Motor neuron (in vitro differentiated cells): ENCODE measurements around the gene TLR9. TPM values are rescaled to one million over a fixed set of nuclear protein-coding genes. Genes with fewer than 3 reads are reported as not detected.
A peak's percentile ranks its signal among the peaks of the same experiment; 100 is the strongest.

Source experiments
- ATAC-seq, 8 experiments: fragments of 200-7000 bp; cut with Tn5 transposase; replicated peaks in 6 of 8; 2 replicates each; pipeline ENCODE4 v1.8.0; 2021; ENCODE audit warnings: mild to moderate bottlenecking in 8 of 8, moderate library complexity in 8 of 8
- H3K27ac ChIP-seq, 2 donors: fragments of 250-450 bp; sonication (Bioruptor Pico); 2 replicates each; pipeline ENCODE4 v1.9.0; 2021; ENCODE audit warnings: antibody characterized with exemption in 2 of 2, mild to moderate bottlenecking in 2 of 2, moderate library complexity in 1 of 2
- H3K4me1 ChIP-seq, 2 donors: fragments of 250-450 bp; sonication (Bioruptor Pico); replicated peaks in 1 of 2; 2 replicates each; pipeline ENCODE4 v1.6.1; 2021; ENCODE audit warnings: antibody characterized with exemption in 2 of 2, mild to moderate bottlenecking in 2 of 2, moderate library complexity in 1 of 2
- H3K4me3 ChIP-seq, 5 donors: fragments of 250-450 bp; sonication (Bioruptor Pico); 2 replicates each; pipeline ENCODE4 v1.9.0; 2021; ENCODE audit warnings: antibody characterized with exemption in 5 of 5, mild to moderate bottlenecking in 5 of 5, moderate library complexity in 4 of 5
- WGBS, 10 experiments: fragments of 450-650 bp; shearing (Covaris generic); methylation state at CpG; one replicate each; pipeline ENCODE4 v1.0.0; 2022; 5-methylcytosine and 5-hydroxymethylcytosine counted together
- in situ Hi-C, 9 experiments: fragments of 400-800 bp; cut with MboI; loops; one replicate each; pipeline ENCODE4 v1.15.0; 2021; ENCODE audit warnings: low sequenced_read_pairs in 9 of 9, low pct_unique_long_range_greater_than_20kb in 2 of 9; ENCODE audit not compliant: unreplicated experiment in 9 of 9
- total RNA-seq, 8 experiments: library from RNA; unstranded; fragments of 300-600 nt; gene quantifications; 2 replicates each; pipeline versions ENCODE4 v1.2.3 to v1.2.4, GENCODE V29; 2022

Gene TLR9
- total RNA-seq, 8 experiments from 2014 or later, result 0.08 to 0.29 (median 0.17) TPM; not detected in 2

- H3K4me1 ChIP-seq, result no peaks in the 10 kb centered on the region
- 67 to 100% (median 83%) methylated on average over 1 to 3 of the region's 5 CpGs; no CpG with 5 or more reads in 6 of the 10 experiments for WGBS, 10 experiments
- in situ Hi-C loops, result no loop called here
- H3K27ac ChIP-seq, result no peak overlapping the region
- H3K4me3 ChIP-seq, result no peak overlapping the region
- peak in 1 of 8 experiments; percentile 15 for ATAC-seq
These were observed 878 bp upstream of the TLR9 start for GRCh38 chr3:52226229-52226817.

DNA sequence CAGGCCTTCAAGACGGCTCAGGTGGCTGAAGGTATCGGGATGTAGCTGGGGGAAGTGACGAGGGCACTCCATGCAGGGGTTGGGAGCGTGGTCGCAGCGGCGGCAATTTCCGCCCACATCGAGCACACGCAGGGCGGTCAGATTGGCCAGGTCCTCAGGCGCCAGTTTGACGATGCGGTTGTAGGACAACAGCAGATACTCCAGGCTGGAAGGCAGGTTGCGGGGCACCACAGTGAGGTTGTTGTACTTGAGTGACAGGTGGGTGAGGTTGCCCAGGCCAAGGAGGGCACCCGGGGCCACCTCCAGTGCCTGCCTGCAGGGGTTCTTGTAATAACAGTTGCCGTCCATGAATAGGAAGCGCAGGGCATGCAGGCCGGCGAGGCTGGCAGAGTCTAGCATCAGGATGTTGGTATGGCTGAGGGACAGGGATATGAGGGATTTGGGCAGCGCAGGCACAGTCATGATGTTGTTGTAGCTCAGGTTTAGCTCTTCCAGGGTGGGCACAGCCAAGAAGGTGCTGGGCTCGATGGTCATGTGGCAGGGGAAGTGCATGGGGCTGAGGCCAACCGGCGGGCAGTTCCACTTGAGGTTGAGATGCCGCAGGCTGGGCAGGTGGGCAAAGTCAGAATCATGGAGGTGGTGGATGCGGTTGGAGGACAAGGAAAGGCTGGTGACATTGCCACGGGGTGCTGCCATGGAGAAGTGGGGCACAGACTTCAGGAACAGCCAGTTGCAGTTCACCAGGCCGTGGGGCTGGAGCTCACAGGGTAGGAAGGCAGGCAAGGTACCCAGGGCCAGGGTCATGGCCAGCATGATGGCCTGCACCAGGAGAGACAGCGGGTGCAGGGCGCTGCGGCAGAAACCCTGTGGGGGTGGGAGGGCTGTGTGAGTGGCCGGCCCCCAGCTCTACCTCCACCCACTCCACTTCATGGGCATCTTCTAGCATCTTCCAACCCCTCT is 1.7 kb downstream of the TLR9 start:
- no peak overlapping the region for H3K27ac ChIP-seq
- no peak for ATAC-seq
- no peak overlapping the region for H3K4me3 ChIP-seq
- in situ Hi-C loops, result loop anchor here in 2 of 9 experiments (25.0 kb wide), 1 partner anchor 114 kb away; no protein-coding TSS in a partner anchor
- 17 to 100% (median 80%) methylated on average over 1 to 14 of the region's 32 CpGs; no CpG with 5 or more reads in 3 of the 10 experiments for WGBS, 10 experiments
- H3K4me1 ChIP-seq, result peaks cover 11 to 12% of the 10 kb centered on the region in 2 donors

DNA sequence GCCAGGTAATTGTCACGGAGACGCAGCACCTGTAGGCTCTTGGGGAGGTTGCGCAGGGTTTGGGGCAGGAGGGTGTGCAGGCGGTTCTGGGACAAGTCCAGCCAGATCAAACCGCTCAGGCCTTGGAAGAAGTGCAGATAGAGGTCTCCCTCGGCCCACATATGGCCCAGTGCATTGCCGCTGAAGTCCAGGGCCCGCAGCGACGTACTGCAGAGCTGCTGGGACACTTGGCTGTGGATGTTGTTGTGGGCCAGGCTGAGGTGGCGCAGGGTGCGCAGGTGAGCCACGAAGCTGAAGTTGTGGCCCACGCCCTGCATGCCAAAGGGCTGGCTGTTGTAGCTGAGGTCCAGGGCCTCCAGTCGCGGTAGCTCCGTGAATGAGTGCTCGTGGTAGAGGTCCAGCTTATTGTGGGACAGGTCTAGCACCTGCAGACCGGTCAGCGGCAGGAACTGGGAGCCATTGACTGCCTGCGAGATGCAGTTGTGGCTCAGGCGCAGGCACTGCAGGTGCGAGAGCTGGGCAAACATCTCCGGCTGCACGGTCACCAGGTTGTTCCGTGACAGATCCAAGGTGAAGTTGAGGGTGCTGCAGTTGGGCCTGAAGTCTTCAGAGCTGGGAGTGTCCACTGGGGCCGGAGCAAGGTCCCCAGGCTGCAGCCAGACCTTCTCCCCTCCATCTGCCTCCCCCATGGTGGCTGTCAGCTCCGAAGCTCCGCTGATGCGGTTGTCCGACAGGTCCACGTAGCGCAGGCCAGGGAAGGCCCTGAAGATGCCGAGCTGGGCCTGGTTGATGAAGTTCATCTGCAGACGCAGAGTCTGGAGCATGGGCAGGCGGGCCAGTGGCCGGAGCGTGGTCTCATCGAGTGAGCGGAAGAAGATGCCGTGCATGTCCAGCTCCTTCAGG is 2.9 kb downstream of the TLR9 start:
- Histone ChIP-seq H3K4me1 (peaks cover 11 to 13% of the 10 kb centered on the region in 2 donors), H3K27ac (no peak overlapping the region), H3K4me3 (no peak overlapping the region)
- in situ Hi-C loops, result loop anchor here in 2 of 9 experiments (25.0 kb wide), 1 partner anchor 115 kb away; no protein-coding TSS in a partner anchor
- 82 to 100% (median 93%) methylated on average over 1 to 14 of the region's 41 CpGs; no CpG with 5 or more reads in 4 of the 10 experiments for WGBS, 10 experiments
- ATAC-seq, result no peak

DNA sequence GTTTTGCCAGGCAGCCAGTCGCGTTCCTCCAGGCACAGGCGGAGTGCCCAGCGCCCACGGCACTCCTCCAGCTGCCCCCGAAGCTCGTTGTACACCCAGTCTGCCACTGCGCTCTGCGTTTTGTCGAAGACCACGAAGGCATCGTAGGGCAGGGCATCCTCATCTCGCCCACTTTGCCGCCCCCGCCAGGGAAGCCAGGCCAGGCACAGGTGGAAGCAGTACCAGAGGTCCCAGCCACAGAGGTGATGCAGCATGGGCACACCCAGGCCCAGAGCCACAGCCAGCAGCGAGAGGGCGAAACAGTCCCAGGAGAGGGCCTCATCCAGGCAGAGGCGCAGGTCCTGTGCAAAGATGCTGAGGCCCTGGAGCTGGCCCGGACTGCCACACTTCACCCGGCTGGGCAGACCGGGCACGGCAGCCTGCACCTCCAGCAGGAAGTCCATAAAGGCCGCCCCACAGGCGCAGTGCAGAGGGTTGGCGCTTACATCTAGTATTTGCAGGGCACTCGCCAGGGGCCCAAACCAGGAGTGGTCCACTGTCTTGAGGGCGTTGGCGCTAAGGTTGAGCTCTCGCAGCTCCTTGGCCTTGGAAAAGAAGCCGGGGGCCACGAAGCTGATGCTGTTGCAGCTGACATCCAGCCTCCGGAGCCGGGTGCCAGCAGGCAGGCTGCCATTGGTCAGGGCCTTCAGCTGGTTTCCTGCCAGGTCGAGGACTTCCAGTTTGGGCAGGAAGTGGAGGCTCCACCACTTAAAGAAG is 3.7 kb downstream of the TLR9 start:
- peaks cover 11 to 13% of the 10 kb centered on the region in 2 donors for H3K4me1 ChIP-seq
- H3K4me3 ChIP-seq, result no peak overlapping the region
- WGBS, 10 experiments, result 60 to 100% (median 80%) methylated on average over 1 to 13 of the region's 34 CpGs; no CpG with 5 or more reads in 1 of the 10 experiments
- in situ Hi-C loops, result loop anchor here in 2 of 9 experiments (25.0 kb wide), 1 partner anchor 116 kb away; no protein-coding TSS in a partner anchor
- no peak for ATAC-seq
- H3K27ac ChIP-seq, result no peak overlapping the region

DNA sequence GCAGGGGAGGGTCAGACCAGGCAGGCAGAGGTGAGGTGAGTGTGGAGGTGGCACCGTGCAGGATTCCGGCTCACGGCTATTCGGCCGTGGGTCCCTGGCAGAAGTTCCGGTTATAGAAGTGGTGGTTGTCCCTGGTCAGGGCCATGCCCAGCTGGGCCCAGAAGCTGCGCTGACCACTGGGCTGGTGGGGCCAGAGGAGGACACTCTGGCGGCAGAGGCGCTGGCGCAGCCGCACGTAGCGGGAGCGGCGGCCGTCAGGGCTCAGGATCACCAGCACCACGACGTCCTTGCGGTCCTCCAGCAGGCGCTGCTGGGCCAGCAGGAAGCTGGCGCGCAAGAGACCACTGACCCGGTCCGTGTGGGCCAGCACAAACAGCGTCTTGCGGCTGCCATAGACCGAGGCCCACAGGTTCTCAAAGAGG is 4.3 kb downstream of the TLR9 start:
- ATAC-seq, result no peak
- 80 to 100% (median 96%) methylated on average over 3 to 13 of the region's 27 CpGs; no CpG with 5 or more reads in 4 of the 10 experiments for WGBS, 10 experiments
- in situ Hi-C loops, result loop anchor here in 2 of 9 experiments (25.0 kb wide), 1 partner anchor 116 kb away; no protein-coding TSS in a partner anchor
- Histone ChIP-seq H3K27ac (no peak overlapping the region), H3K4me1 (peaks cover 11 to 13% of the 10 kb centered on the region in 2 donors), H3K4me3 (no peak overlapping the region)

- no peak overlapping the region for H3K4me3 ChIP-seq
- peaks cover 11 to 13% of the 10 kb centered on the region in 2 donors for H3K4me1 ChIP-seq
- WGBS, 10 experiments, result 0 to 100% (median 48%) methylated on average over 1 to 4 of the region's 9 CpGs; no CpG with 5 or more reads in 5 of the 10 experiments
- peak; percentile 74 to 97 (median 82) for ATAC-seq
- no peak overlapping the region for H3K27ac ChIP-seq
- in situ Hi-C loops, result loop anchor here in 2 of 9 experiments (25.0 kb wide), 1 partner anchor 117 kb away; no protein-coding TSS in a partner anchor
These were observed 4.9 kb downstream of the TLR9 start for GRCh38 chr3:52220380-52221026.

DNA sequence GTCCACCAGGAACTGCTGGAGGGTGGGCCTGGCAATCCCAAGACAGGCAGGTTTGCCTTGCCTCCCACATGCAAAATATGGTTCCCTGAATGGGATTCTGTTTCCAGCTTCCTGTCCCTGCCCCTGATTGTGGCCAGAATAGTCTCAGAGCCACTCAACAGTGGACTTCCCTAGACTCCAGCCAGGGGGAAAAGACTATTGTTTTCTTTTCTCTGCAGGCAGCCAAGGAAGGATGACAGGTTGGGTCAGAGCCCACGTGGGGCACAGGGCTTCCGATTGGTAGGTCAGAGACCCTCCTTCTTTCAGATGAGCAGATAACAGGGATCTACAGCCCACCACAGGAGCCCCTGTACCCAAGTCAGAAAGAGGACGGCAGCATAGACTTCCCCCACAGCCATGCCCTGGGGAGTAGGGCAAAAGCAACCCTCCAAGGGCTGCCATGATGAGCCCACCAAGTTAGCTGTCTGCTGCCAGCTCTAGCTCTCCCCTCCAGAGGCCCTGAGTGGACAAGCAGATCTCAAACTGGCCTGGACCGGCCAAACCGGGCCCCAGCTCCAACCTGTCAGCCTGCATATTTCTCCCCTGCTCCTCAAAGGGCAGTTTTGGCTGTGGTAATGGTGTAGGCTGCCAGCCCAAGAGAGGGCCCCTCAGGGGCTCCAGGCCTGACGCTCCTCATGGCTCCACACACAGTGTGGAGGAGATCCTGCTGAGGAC is 6.4 kb downstream of the TLR9 start:
- peaks cover 11 to 13% of the 10 kb centered on the region in 2 donors for H3K4me1 ChIP-seq
- in situ Hi-C loops, result loop anchor here in 3 of 9 experiments (10.0 to 25.0 kb wide), 2 partner anchors 116 to 118 kb away; no protein-coding TSS in a partner anchor

DNA sequence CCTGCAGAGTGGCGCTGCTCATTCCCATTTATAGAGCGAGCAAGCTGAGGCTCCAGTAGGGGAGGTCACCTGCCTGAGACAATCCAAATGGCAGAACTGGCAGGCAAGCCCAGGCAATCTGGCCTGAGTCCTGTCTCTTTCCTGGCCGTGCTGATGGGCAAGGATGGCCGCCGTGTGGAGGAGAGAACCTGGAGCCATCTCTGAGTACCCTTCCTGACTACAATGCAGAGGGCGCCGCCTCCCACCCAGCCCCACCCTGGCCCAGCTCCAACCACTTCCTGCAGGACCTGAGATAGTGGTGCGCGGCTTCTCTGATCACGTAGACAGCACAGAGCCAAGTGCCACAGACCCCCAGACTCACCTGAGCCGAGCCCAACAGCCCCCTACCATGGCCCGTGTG is 7.0 kb downstream of the TLR9 start:
- peaks cover 11 to 13% of the 10 kb centered on the region in 2 donors for H3K4me1 ChIP-seq
- 90 to 100% (median 93%) methylated on average over 2 to 3 of the region's 12 CpGs; no CpG with 5 or more reads in 7 of the 10 experiments for WGBS, 10 experiments
- no peak for ATAC-seq
- no peak overlapping the region for H3K4me3 ChIP-seq
- no peak overlapping the region for H3K27ac ChIP-seq
- in situ Hi-C loops, result loop anchor here in 3 of 9 experiments (10.0 to 25.0 kb wide), 2 partner anchors 116 to 119 kb away; no protein-coding TSS in a partner anchor

More for the DNA sequence above, 6.4 kb downstream of the TLR9 start:
- peak in 5 of 8 experiments; percentile 20 to 39 (median 31) for ATAC-seq
- H3K4me3 ChIP-seq, result no peak overlapping the region
- 18 to 100% (median 80%) methylated on average over 1 to 5 of the region's 6 CpGs; no CpG with 5 or more reads in 3 of the 10 experiments for WGBS, 10 experiments
- no peak overlapping the region for H3K27ac ChIP-seq

- Histone ChIP-seq H3K4me3 (no peak overlapping the region), H3K4me1 (peaks cover 11 to 13% of the 10 kb centered on the region in 2 donors), H3K27ac (no peak overlapping the region)
- no peak for ATAC-seq
- in situ Hi-C loops, result loop anchor here in 3 of 9 experiments (10.0 to 25.0 kb wide), 2 partner anchors 117 to 119 kb away; no protein-coding TSS in a partner anchor
- WGBS, 10 experiments, result 20 to 100% (median 77%) methylated on average over 1 to 3 of the region's 3 CpGs
These were observed 7.4 kb downstream of the TLR9 start for GRCh38 chr3:52218026-52218425.

DNA sequence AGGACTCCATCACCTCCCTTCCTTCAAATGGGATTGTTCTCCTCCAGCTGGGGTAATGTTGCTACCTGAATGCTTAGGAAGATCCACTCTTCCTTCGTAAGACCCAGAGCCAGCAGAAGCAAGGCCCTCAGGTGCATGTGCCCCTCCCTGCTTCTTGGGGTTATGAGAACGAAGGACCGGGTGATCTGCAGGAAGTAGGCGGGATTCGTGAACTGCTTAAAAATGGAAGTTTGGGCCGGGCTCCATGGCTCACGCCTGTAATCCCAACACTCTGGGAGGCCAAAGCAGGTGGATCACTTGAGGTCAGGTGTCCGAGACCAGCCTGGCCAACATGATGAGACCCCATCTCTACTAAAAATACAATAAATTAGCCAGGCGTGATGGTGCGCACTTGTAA is 8.0 kb downstream of the TLR9 start:
- in situ Hi-C loops, result loop anchor here in 3 of 9 experiments (10.0 to 25.0 kb wide), 2 partner anchors 117 to 120 kb away; no protein-coding TSS in a partner anchor
- ATAC-seq, result no peak
- H3K4me3 ChIP-seq, result no peak overlapping the region
- peaks cover 11 to 13% of the 10 kb centered on the region in 2 donors for H3K4me1 ChIP-seq
- no peak overlapping the region for H3K27ac ChIP-seq
- WGBS, 10 experiments, result 89 to 100% (median 100%) methylated on average over 1 to 6 of the region's 10 CpGs; no CpG with 5 or more reads in 4 of the 10 experiments
